ENCODE measurements around the gene SFXN3.

DNA sequence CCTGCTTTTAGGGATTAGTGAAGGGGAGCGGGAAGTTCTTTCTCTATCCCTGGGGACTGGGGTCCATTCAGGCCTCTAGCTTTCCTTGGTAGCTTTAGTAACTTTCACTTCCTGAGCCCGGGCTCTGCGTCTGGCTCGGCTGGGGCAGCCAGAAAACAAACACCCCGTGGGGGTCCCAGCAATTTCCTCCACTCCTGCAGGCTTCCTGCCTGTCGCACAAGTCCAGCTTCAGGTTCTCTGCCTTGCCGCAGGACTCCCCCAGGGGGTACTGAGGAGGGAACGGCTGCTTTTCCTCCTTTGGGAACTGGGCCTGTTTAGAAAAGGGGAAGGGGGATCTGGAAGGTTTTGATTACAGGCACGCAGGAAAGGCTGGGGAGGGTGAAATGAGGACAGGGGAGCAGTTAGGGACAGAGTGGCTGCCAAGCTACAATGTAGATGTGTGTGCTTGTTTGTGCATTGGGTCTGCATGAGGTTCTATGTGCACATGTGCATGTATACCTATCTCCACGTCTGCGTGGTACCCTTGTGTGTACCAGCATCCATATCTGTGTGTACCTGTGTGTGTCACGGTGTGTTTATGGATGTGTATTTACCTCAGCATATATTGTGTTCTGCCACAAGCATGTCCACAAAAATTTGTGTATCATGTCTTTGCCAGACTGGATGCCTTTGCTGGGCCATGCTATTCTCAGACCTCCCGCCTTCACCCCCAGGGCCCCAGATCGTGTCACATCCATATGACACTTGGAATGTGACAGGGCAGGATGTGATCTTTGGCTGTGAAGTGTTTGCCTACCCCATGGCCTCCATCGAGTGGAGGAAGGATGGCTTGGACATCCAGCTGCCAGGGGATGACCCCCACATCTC lies 32.7 kb downstream of the SFXN3 start:
- TF ChIP-seq, protein P1, sequence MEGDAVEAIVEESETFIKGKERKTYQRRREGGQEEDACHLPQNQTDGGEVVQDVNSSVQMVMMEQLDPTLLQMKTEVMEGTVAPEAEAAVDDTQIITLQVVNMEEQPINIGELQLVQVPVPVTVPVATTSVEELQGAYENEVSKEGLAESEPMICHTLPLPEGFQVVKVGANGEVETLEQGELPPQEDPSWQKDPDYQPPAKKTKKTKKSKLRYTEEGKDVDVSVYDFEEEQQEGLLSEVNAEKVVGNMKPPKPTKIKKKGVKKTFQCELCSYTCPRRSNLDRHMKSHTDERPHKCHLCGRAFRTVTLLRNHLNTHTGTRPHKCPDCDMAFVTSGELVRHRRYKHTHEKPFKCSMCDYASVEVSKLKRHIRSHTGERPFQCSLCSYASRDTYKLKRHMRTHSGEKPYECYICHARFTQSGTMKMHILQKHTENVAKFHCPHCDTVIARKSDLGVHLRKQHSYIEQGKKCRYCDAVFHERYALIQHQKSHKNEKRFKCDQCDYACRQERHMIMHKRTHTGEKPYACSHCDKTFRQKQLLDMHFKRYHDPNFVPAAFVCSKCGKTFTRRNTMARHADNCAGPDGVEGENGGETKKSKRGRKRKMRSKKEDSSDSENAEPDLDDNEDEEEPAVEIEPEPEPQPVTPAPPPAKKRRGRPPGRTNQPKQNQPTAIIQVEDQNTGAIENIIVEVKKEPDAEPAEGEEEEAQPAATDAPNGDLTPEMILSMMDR (IDR thresholded peaks at IDR 0.05), result no peak
- TF ChIP-seq EZH2 (IDR thresholded peaks at IDR 0.05), result no peak
